Vagina (tissue), 2 donors: ENCODE results near the gene TTC7B.

ENCODE experiments used
- CTCF ChIP-seq, 3 experiments: fragments of 450-650 bp in 2 of 3; fragments of 200-600 bp in 1 of 3; sonication (generic) in 1 of 3; IDR thresholded peaks; one replicate each; pipeline ENCODE4 v1.5.1; 2017 to 2019; ENCODE audit warnings: antibody characterized with exemption in 3 of 3, mild to moderate bottlenecking in 2 of 3, moderate library complexity in 2 of 3
- POLR2A ChIP-seq, 2 donors: fragments of 450-650 bp; IDR thresholded peaks; one replicate each; pipeline ENCODE4 v1.6.1; 2017; ENCODE audit warnings: antibody characterized with exemption in 2 of 2, mild to moderate bottlenecking in 2 of 2, moderate library complexity in 2 of 2
- POLR2AphosphoS5 ChIP-seq, 2 donors: sonication (generic); formaldehyde crosslinking; IDR thresholded peaks; one replicate each; pipeline ENCODE4 v1.9.0; 2017; ENCODE audit warnings: antibody characterized with exemption in 2 of 2, mild to moderate bottlenecking in 2 of 2, low read depth in 1 of 2; ENCODE audit not compliant: insufficient read depth in 1 of 2

GRCh38 chr14:90583916-90584605, 232.2 kb downstream of the TTC7B start:
- no peak for TF ChIP-seq CTCF (IDR thresholded peaks at IDR 0.05)
- TF ChIP-seq POLR2A (IDR thresholded peaks at IDR 0.05), result no peak
- TF ChIP-seq POLR2AphosphoS5 (IDR thresholded peaks at IDR 0.05; ENCODE audit: insufficient read depth in 1 of 2, low read depth in 1 of 2), result no peak
